Panc1 (cell line): Measurements from ENCODE around the gene MYMK. TPM values are rescaled to one million over a fixed set of nuclear protein-coding genes. Genes with fewer than 3 reads are reported as not detected.

Experiments
- ATAC-seq: fragments of 200-7000 bp; cut with Tn5 transposase; 2 replicates; pipeline ENCODE4 v1.9.1; 2020; ENCODE audit warnings: mild to moderate bottlenecking, moderate library complexity
- BruUV-seq: library from RNA; stranded (reverse); fragments of 400-500 nt; replicated peaks from 2 replicates; lab custom pipeline; 2021; lab: Mats Ljungman, UMichigan
- CTCF ChIA-PET: fragments of 300-600 bp; sonication (Branson Sonifier 250); formaldehyde crosslinking; loops from one replicate; lab custom pipeline; 2022; ENCODE audit warnings: antibody characterized with exemption; lab: Charles Lee
- POLR2A ChIA-PET: fragments of 300-600 bp; sonication (Branson Sonifier 250); formaldehyde crosslinking; loops from one replicate; lab custom pipeline; 2022; ENCODE audit warnings: antibody characterized with exemption; lab: Charles Lee
- DNase-seq: peaks from one replicate; pipeline ENCODE4 v3.0.0-alpha.2; 2010; ENCODE audit warnings: low read depth, low spot score
- H3K27ac ChIP-seq: 2 replicates; pipeline ENCODE4 v1.5.1; 2011; ENCODE audit warnings: mild to moderate bottlenecking, low read length, inconsistent platforms
- H3K27me3 ChIP-seq: fragments of 200-500 bp; sonication (Bioruptor generic); 2 replicates; pipeline ENCODE4 v1.6.0; 2014; ENCODE audit warnings: low read length, inconsistent platforms; ENCODE audit not compliant: control insufficient read depth, insufficient read depth
- H3K36me3 ChIP-seq: fragments of 200-500 bp; sonication (Bioruptor generic); 2 replicates; pipeline ENCODE4 v1.5.1; 2014; ENCODE audit warnings: inconsistent platforms, mild to moderate bottlenecking, low read length, moderate library complexity; ENCODE audit not compliant: control insufficient read depth, insufficient read depth
- H3K4me1 ChIP-seq: 2 replicates; pipeline ENCODE4 v1.5.1; 2011; ENCODE audit warnings: inconsistent platforms, mild to moderate bottlenecking, low read length, moderate library complexity; ENCODE audit not compliant: control insufficient read depth, insufficient read depth
- H3K4me3 ChIP-seq, 2 experiments: 2 replicates each; pipeline ENCODE4 v1.5.1; 2011 to 2012; ENCODE audit warnings: low read depth in 2 of 2, low read length in 2 of 2, mild to moderate bottlenecking in 2 of 2, inconsistent platforms in 1 of 2, moderate library complexity in 1 of 2
- H3K9me3 ChIP-seq: fragments of 200-500 bp; sonication (Bioruptor generic); 2 replicates; pipeline ENCODE4 v1.5.1; 2014; ENCODE audit warnings: low read depth, mild to moderate bottlenecking, inconsistent platforms, low read length, moderate library complexity; ENCODE audit not compliant: control insufficient read depth, insufficient read depth
- POLR2AphosphoS5 ChIP-seq: IDR thresholded peaks from 2 replicates; pipeline ENCODE4 v1.6.1; 2012; ENCODE audit warnings: mild to moderate bottlenecking, low read depth, low read length, moderate library complexity
- SIN3A ChIP-seq: IDR thresholded peaks from 2 replicates; pipeline ENCODE4 v1.6.1; 2012; ENCODE audit warnings: low read depth, mild to moderate bottlenecking, low read length, moderate library complexity, borderline replicate concordance; ENCODE audit not compliant: insufficient read depth
- TCF7L2 ChIP-seq: IDR thresholded peaks from 2 replicates; pipeline ENCODE4 v1.6.1; 2011; ENCODE audit warnings: mild to moderate bottlenecking, low read depth, low read length, inconsistent platforms
- in situ Hi-C: cut with HindIII; loops from 2 replicates; pipeline ENCODE4 v1.10.0; 2016; ENCODE audit warnings: low sequenced_read_pairs, low pct_unique_long_range_greater_than_20kb
- intact Hi-C: fragments of 100-400 bp; cut with micrococcal nuclease; formaldehyde crosslinking; loops from one replicate; pipeline ENCODE4 v1.10.0; 2022; ENCODE audit not compliant: unreplicated experiment
- total RNA-seq: library from RNA; stranded (reverse); gene quantifications from one replicate; pipeline ENCODE4 v1.2.1, GENCODE V29; 2021; ENCODE audit not compliant: unreplicated experiment
- TF ChIP-seq, protein P1 (sequence below): fragments of 450-650 bp; IDR thresholded peaks from 2 replicates; pipeline ENCODE4 v1.5.1; 2017; ENCODE audit warnings: mild to moderate bottlenecking
- TF ChIP-seq, protein P2 (sequence below), 2 experiments: IDR thresholded peaks; 2 replicates each; pipeline ENCODE4 v1.6.1; 2011 to 2012; ENCODE audit warnings: low read depth in 2 of 2, control low read depth in 1 of 2, low read length in 1 of 2, mild to moderate bottlenecking in 1 of 2, moderate library complexity in 1 of 2; ENCODE audit not compliant: insufficient read depth in 1 of 2

The MYMK gene
- total RNA-seq, 1 experiment from 2014 or later: not detected

GRCh38 chr9:133484671-133485437, 39.9 kb downstream of the MYMK start:
- POLR2A ChIA-PET: no interaction called here

GRCh38 chr9:133483611-133484010, 41.1 kb downstream of the MYMK start:
- H3K4me3 ChIP-seq: no peak overlapping the region
- in situ Hi-C loops (no loop called here), intact Hi-C loops (loop anchor here (10.0 kb wide), 1 partner anchor 129 kb away; the partner anchor contains the start of genes SURF1 and SURF2)
- DNase-seq (no peak), ATAC-seq (no peak)
- no peak for TF ChIP-seq SIN3A
- TF ChIP-seq, protein P1, sequence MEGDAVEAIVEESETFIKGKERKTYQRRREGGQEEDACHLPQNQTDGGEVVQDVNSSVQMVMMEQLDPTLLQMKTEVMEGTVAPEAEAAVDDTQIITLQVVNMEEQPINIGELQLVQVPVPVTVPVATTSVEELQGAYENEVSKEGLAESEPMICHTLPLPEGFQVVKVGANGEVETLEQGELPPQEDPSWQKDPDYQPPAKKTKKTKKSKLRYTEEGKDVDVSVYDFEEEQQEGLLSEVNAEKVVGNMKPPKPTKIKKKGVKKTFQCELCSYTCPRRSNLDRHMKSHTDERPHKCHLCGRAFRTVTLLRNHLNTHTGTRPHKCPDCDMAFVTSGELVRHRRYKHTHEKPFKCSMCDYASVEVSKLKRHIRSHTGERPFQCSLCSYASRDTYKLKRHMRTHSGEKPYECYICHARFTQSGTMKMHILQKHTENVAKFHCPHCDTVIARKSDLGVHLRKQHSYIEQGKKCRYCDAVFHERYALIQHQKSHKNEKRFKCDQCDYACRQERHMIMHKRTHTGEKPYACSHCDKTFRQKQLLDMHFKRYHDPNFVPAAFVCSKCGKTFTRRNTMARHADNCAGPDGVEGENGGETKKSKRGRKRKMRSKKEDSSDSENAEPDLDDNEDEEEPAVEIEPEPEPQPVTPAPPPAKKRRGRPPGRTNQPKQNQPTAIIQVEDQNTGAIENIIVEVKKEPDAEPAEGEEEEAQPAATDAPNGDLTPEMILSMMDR: no peak
- TF ChIP-seq, protein P2, sequence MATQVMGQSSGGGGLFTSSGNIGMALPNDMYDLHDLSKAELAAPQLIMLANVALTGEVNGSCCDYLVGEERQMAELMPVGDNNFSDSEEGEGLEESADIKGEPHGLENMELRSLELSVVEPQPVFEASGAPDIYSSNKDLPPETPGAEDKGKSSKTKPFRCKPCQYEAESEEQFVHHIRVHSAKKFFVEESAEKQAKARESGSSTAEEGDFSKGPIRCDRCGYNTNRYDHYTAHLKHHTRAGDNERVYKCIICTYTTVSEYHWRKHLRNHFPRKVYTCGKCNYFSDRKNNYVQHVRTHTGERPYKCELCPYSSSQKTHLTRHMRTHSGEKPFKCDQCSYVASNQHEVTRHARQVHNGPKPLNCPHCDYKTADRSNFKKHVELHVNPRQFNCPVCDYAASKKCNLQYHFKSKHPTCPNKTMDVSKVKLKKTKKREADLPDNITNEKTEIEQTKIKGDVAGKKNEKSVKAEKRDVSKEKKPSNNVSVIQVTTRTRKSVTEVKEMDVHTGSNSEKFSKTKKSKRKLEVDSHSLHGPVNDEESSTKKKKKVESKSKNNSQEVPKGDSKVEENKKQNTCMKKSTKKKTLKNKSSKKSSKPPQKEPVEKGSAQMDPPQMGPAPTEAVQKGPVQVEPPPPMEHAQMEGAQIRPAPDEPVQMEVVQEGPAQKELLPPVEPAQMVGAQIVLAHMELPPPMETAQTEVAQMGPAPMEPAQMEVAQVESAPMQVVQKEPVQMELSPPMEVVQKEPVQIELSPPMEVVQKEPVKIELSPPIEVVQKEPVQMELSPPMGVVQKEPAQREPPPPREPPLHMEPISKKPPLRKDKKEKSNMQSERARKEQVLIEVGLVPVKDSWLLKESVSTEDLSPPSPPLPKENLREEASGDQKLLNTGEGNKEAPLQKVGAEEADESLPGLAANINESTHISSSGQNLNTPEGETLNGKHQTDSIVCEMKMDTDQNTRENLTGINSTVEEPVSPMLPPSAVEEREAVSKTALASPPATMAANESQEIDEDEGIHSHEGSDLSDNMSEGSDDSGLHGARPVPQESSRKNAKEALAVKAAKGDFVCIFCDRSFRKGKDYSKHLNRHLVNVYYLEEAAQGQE (IDR thresholded peaks at IDR 0.05; ENCODE audit: insufficient read depth in 1 of 2, low read depth in 2 of 2, low read length in 1 of 2): no peak
- TF ChIP-seq TCF7L2: no peak
- no peak for TF ChIP-seq POLR2AphosphoS5
- CTCF ChIA-PET: no interaction called here
- H3K36me3 ChIP-seq: no peaks in the 10 kb centered on the region; the same call in 1 of the 2 replicates
- peaks cover 2% of the 10 kb centered on the region; the same call in 1 of the 2 replicates for H3K4me1 ChIP-seq
- no peak overlapping the region for H3K27ac ChIP-seq
- BruUV-seq: no TSS peak
- H3K27me3 ChIP-seq: no peaks in the 10 kb centered on the region
- no peaks in the 10 kb centered on the region for H3K9me3 ChIP-seq
- POLR2A ChIA-PET: no interaction called here

More at GRCh38 chr9:133484671-133485437, 39.9 kb downstream of the MYMK start:
- Histone ChIP-seq H3K4me1 (peaks cover 2% of the 10 kb centered on the region; the same call in 1 of the 2 replicates), H3K36me3 (no peaks in the 10 kb centered on the region), H3K27ac (no peak overlapping the region), H3K4me3 (no peak overlapping the region), H3K27me3 (no peaks in the 10 kb centered on the region), H3K9me3 (no peaks in the 10 kb centered on the region)
- BruUV-seq: no TSS peak
- TF ChIP-seq TCF7L2: no peak
- TF ChIP-seq, protein P1: no peak
- TF ChIP-seq, protein P2 (IDR thresholded peaks at IDR 0.05; ENCODE audit: insufficient read depth in 1 of 2, low read depth in 2 of 2, low read length in 1 of 2): no peak
- TF ChIP-seq SIN3A: no peak
- TF ChIP-seq POLR2AphosphoS5: no peak
- ATAC-seq (no peak), DNase-seq (no peak)
- in situ Hi-C loops (no loop called here), intact Hi-C loops (loop anchor here (10.0 kb wide), 1 partner anchor 130 kb away; the partner anchor contains the start of genes SURF1 and SURF2)
- CTCF ChIA-PET: interaction anchor here (0.6 to 0.7 kb wide), 4 partner anchors 8 to 25 kb away, joined by 3 to 8 read pairs (median 6); no protein-coding TSS in a partner anchor
